Activated CD8-positive, alpha-beta memory T cell treated with anti-CD3 and anti-CD28 coated beads for 48 hours (primary cell): ENCODE measurements around the gene TOR4A.

ENCODE experiments used
- DNase-seq, 3 experiments: peaks; one replicate each; pipeline ENCODE4 v3.0.0-alpha.2; 2020; ENCODE audit warnings: low read depth in 2 of 3, low spot score in 2 of 3

Gene TOR4A

DNA sequence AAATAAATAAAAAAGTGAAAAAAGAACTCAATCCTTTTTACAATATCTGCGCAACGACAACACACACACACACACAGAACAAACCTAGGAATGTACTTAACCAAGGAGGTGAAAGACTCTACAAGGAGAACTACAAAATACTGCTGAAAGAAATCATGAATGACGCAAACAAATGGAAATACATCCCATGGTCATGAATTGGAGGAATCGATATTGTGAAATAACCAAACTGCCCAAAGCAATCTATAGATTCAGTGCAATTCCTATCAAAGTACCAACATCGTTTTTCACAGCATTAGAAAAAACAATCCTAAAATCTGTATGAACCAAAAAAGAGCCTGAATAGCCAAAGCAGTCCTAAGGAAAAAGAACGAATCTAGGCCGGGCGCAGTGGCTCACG is 54.4 kb downstream of the TOR4A start:
- DNase-seq: no peak
